ENCODE measurements around the gene PIGU. TPM values are rescaled to one million over a fixed set of nuclear protein-coding genes. Genes with fewer than 3 reads are reported as not detected.

The PIGU gene
- total RNA-seq, 4 donors from 2014 or later: 12.8 to 14.1 (median 13.7) TPM

GRCh38 chr20:34704177-34705007 is 27.5 kb upstream of the PIGU start, which contains the start of gene TP53INP2:
Gene TP53INP2 (plus strand): TSS chr20:34704344. CDS start chr20:34708740, 4,396 bp downstream.
- peak within 1 kb of the TSS; percentile 69 to 98 (median 74) for H3K4me3 ChIP-seq
- no peaks in the 10 kb centered on the region for H3K9me3 ChIP-seq
- intact Hi-C loops (cut with DNase I; ENCODE audit: low total_unique reads): loop anchor here (1.0 to 5.0 kb wide), 4 partner anchors 27 to 167 kb away; partner anchors contain the start of genes MAP1LC3A and PIGU
- no peaks in the 10 kb centered on the region for H3K27me3 ChIP-seq
- peak; percentile 93 to 95 for TF ChIP-seq POLR2A (IDR thresholded peaks at IDR 0.05)
- TF ChIP-seq CTCF (IDR thresholded peaks at IDR 0.05 in 4 of 5, conservative IDR thresholded peaks at IDR 0.05 in 1 of 5): no peak
- peak within 1 kb of the TSS; percentile 94 to 100 (median 95) for H3K27ac ChIP-seq
- DNase-seq (peak; percentile 90 to 96), ATAC-seq (peak; percentile 79 to 91)
- H3K4me1 ChIP-seq: peaks cover 26 to 43% of the 10 kb centered on the region in 2 donors
- in situ Hi-C loops (cut with MboI; ENCODE audit: low sequenced_read_pairs in 4 of 4): loop anchor here in 1 of 4 donors (25.0 kb wide), 1 partner anchor 167 kb away; no protein-coding TSS in a partner anchor
- no peaks in the 10 kb centered on the region for H3K36me3 ChIP-seq

GRCh38 chr20:34703424-34704176 is 26.7 kb upstream of the PIGU start:
- in situ Hi-C loops (cut with MboI; ENCODE audit: low sequenced_read_pairs in 4 of 4) (loop anchor here in 1 of 4 donors (25.0 kb wide), 1 partner anchor 166 kb away; no protein-coding TSS in a partner anchor), intact Hi-C loops (cut with DNase I; ENCODE audit: low total_unique reads) (loop anchor here (1.0 to 2.0 kb wide), 3 partner anchors 26 to 145 kb away; partner anchors contain the start of genes MAP1LC3A and PIGU)
- H3K4me3 ChIP-seq: peak overlapping the region; percentile 69 to 98 (median 74)
- DNase-seq (no peak), ATAC-seq (peak; percentile 8 to 12)
- TF ChIP-seq POLR2A (IDR thresholded peaks at IDR 0.05): no peak
- TF ChIP-seq CTCF (IDR thresholded peaks at IDR 0.05 in 4 of 5, conservative IDR thresholded peaks at IDR 0.05 in 1 of 5): no peak
- no peaks in the 10 kb centered on the region for H3K36me3 ChIP-seq
- H3K9me3 ChIP-seq: no peaks in the 10 kb centered on the region
- H3K27me3 ChIP-seq: no peaks in the 10 kb centered on the region
- peak overlapping the region; percentile 94 to 100 (median 95) for H3K27ac ChIP-seq
- peaks cover 26 to 39% of the 10 kb centered on the region in 2 donors for H3K4me1 ChIP-seq

GRCh38 chr20:34703061-34703423 is 26.1 kb upstream of the PIGU start:
- DNase-seq: no peak
- Histone ChIP-seq H3K4me3 (peak overlapping the region in 3 of 4 donors; percentile 69 to 74 (median 73)), H3K36me3 (no peaks in the 10 kb centered on the region), H3K27me3 (no peaks in the 10 kb centered on the region), H3K9me3 (no peaks in the 10 kb centered on the region), H3K27ac (peak overlapping the region in 2 of 4 donors; percentile 94 to 95), H3K4me1 (peaks cover 24 to 33% of the 10 kb centered on the region in 2 donors)
- no peak for ATAC-seq
- in situ Hi-C loops (cut with MboI; ENCODE audit: low sequenced_read_pairs in 4 of 4): loop anchor here in 1 of 4 donors (25.0 kb wide), 1 partner anchor 166 kb away; no protein-coding TSS in a partner anchor
- TF ChIP-seq POLR2A (IDR thresholded peaks at IDR 0.05) (no peak), CTCF (IDR thresholded peaks at IDR 0.05 in 4 of 5, conservative IDR thresholded peaks at IDR 0.05 in 1 of 5) (no peak)
- intact Hi-C loops (cut with DNase I; ENCODE audit: low total_unique reads): no loop called here

- H3K36me3 ChIP-seq: no peaks in the 10 kb centered on the region
- intact Hi-C loops (cut with DNase I; ENCODE audit: low total_unique reads): no loop called here
- TF ChIP-seq CTCF (IDR thresholded peaks at IDR 0.05 in 4 of 5, conservative IDR thresholded peaks at IDR 0.05 in 1 of 5) (no peak), POLR2A (IDR thresholded peaks at IDR 0.05) (no peak)
- DNase-seq (no peak), ATAC-seq (no peak)
- no peaks in the 10 kb centered on the region for H3K9me3 ChIP-seq
- no peaks in the 10 kb centered on the region for H3K27me3 ChIP-seq
- no peak overlapping the region for H3K4me3 ChIP-seq
- in situ Hi-C loops (cut with MboI; ENCODE audit: low sequenced_read_pairs in 4 of 4): loop anchor here in 1 of 4 donors (25.0 kb wide), 1 partner anchor 164 kb away; no protein-coding TSS in a partner anchor
- H3K27ac ChIP-seq: no peak overlapping the region
- peaks cover 19 to 20% of the 10 kb centered on the region in 2 donors for H3K4me1 ChIP-seq
Measured at GRCh38 chr20:34701405-34702085, 24.7 kb upstream of the PIGU start.

Data from gastrocnemius medialis (tissue), 4 donors.